SU-DHL-6 (cell line): ENCODE data around the gene SSNA1.

Source experiments
- EZH2phosphoT487 ChIP-seq: fragments of 200-600 bp; sonication (generic), shearing (Covaris generic); conservative IDR thresholded peaks from 2 replicates; pipeline ENCODE4 v1.6.1; 2018; ENCODE audit warnings: mild to moderate bottlenecking, antibody characterized with exemption, low read length, moderate library complexity, mixed read lengths
- TF ChIP-seq, protein P1 (sequence below): fragments of 200-600 bp; sonication (generic); IDR thresholded peaks from one replicate; pipeline ENCODE4 v1.5.1; 2017; ENCODE audit warnings: antibody characterized with exemption, mild to moderate bottlenecking, low read length, moderate library complexity; ENCODE audit not compliant: insufficient read depth, poor library complexity, severe bottlenecking

DNA sequence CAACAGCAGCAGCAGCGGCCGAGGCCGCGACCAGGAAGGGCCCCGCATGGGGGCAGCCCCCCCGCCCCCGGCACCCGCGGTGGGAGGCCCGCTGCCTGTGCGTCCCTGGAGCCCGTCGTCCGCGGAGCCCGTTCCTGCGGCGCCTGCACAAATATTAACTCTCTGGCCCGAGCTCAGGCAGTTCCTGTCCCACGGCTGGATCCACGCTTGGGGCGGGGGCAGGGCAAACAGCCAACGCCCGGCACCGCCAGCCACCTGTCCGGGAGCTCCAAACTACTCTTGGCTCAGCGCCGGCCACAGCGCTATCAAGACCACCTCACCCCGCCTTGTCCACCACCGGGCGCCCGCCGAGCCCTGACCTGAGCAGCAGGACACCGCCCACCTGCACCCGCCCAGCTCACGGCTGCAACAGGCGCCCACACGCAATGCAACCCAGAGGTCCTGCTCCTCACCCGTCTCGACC, 18.5 kb upstream of the SSNA1 start, which contains the start of gene LRRC26:
- TF ChIP-seq, protein P1, sequence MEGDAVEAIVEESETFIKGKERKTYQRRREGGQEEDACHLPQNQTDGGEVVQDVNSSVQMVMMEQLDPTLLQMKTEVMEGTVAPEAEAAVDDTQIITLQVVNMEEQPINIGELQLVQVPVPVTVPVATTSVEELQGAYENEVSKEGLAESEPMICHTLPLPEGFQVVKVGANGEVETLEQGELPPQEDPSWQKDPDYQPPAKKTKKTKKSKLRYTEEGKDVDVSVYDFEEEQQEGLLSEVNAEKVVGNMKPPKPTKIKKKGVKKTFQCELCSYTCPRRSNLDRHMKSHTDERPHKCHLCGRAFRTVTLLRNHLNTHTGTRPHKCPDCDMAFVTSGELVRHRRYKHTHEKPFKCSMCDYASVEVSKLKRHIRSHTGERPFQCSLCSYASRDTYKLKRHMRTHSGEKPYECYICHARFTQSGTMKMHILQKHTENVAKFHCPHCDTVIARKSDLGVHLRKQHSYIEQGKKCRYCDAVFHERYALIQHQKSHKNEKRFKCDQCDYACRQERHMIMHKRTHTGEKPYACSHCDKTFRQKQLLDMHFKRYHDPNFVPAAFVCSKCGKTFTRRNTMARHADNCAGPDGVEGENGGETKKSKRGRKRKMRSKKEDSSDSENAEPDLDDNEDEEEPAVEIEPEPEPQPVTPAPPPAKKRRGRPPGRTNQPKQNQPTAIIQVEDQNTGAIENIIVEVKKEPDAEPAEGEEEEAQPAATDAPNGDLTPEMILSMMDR, result no peak
- no peak for TF ChIP-seq EZH2phosphoT487
